Embryonic facial prominence (tissue), 1 donor: ENCODE measurements around the gene WTAP.
"Not testable (repeated sequence)": the region's sequence is repeated elsewhere in the genome, so short reads cannot be mapped to it uniquely, and the experiment has no call there.

Source experiments
- DNase-seq: peaks from one replicate; pipeline ENCODE4 v3.0.0-alpha.2; 2016; ENCODE audit errors: extremely low spot score

The WTAP gene

GRCh38 chr6:159726918-159727716, at the start of gene WTAP:
Gene WTAP, plus strand, starts transcription at chr6:159727506. Its CDS starts 8,760 bp downstream, at chr6:159736266.
- DNase-seq = peak; percentile 95

GRCh38 chr6:159677506-159678165, 49.7 kb upstream of the WTAP start:
- no peak for DNase-seq

- no peak for DNase-seq
These were observed 48.7 kb upstream of the WTAP start for GRCh38 chr6:159678574-159678973.

GRCh38 chr6:159679091-159680077, 47.9 kb upstream of the WTAP start:
- no peak for DNase-seq

GRCh38 chr6:159680104-159680503, 47.2 kb upstream of the WTAP start:
- no peak for DNase-seq

GRCh38 chr6:159681191-159681880, 46.0 kb upstream of the WTAP start:
- DNase-seq = no peak

GRCh38 chr6:159682295-159682694, 45.0 kb upstream of the WTAP start:
- DNase-seq = no peak

- DNase-seq = no peak
These were observed 44.5 kb upstream of the WTAP start for GRCh38 chr6:159682810-159683209.

- DNase-seq = no peak
These were observed 43.3 kb upstream of the WTAP start for GRCh38 chr6:159684013-159684304.

GRCh38 chr6:159686040-159686439, 41.3 kb upstream of the WTAP start:
- no peak for DNase-seq

- no peak for DNase-seq
These were observed 40.6 kb upstream of the WTAP start for GRCh38 chr6:159686703-159687102.

- DNase-seq = no peak
These were observed 40.0 kb upstream of the WTAP start for GRCh38 chr6:159687341-159687740.

GRCh38 chr6:159688266-159688905, 38.9 kb upstream of the WTAP start:
- no peak for DNase-seq

GRCh38 chr6:159689001-159689400, 38.3 kb upstream of the WTAP start:
- no peak for DNase-seq

GRCh38 chr6:159690135-159690534, 37.2 kb upstream of the WTAP start:
- DNase-seq = not testable (repeated sequence)

GRCh38 chr6:159691133-159691962, 36.0 kb upstream of the WTAP start:
- peak; percentile 73 for DNase-seq

- DNase-seq = no peak
These were observed 35.4 kb upstream of the WTAP start for GRCh38 chr6:159691963-159692287.

- no peak for DNase-seq
These were observed 34.8 kb upstream of the WTAP start for GRCh38 chr6:159692303-159693127.

- no peak for DNase-seq
These were observed 34.0 kb upstream of the WTAP start, which contains the start of gene SOD2 for GRCh38 chr6:159693128-159693893. Gene SOD2, minus strand, starts transcription at chr6:159693241. Its CDS starts 74 bp downstream, at chr6:159693167.
